COLO829 (cell line): Measurements from ENCODE around the gene HTR6.

ENCODE experiments used
- DNase-seq: peaks from one replicate; pipeline ENCODE4 v3.0.0; 2012; ENCODE audit warnings: low spot score

Gene HTR6

GRCh38 chr1:19688041-19688842 lies 23.6 kb downstream of the HTR6 start:
- no peak for DNase-seq

DNA sequence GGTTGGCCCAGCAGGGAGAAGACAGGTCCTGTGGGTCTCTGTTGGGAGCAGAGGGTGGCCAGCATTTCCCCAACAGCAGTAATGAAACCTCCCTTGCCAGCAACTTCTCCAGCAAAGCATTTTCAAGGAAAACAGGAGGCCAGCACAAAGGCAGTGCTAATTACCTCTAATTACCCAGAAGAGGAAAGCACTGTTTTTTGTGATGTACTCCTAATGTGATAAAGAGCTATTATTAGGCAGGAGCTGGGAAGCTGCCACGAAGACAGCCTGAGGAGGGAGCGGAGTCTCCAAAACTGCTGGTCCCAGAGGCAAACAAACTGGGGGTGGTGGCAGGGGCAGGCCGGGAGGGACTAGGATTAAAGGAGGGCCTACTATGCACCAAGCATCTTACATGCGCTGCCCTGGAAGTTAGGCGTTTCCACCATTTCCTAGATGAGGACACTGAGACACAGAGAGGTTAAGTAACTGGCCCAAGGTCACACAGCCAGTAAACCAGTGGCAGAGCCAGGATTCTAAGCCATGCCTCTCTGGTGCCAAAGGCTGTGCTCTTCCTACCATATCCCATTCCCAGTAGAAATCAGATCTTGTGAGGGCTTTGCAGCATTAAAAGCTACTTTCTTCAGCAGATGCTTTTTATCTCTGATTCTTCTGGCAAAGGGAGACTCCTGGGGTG lies 24.5 kb downstream of the HTR6 start:
- no peak for DNase-seq

DNA sequence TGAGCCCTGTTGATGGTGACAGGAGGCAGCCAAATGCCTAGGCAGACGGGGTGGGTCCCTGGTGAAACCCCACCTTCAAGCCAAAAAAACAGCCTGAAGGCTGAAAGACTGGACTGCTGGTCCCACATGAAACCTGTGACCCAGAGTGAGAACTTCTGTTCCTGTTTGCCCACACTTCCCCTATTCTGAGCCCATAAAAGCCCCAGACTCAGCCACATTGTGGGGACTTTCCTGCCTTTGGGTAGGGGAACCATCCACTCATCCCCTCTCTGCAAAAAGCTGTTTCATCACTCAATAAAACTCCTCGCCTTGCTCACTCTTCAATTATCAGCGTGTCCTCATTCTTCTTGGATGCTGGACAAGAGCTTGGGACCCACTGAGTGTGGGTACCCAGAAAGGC lies 25.2 kb downstream of the HTR6 start:
- DNase-seq = no peak

DNA sequence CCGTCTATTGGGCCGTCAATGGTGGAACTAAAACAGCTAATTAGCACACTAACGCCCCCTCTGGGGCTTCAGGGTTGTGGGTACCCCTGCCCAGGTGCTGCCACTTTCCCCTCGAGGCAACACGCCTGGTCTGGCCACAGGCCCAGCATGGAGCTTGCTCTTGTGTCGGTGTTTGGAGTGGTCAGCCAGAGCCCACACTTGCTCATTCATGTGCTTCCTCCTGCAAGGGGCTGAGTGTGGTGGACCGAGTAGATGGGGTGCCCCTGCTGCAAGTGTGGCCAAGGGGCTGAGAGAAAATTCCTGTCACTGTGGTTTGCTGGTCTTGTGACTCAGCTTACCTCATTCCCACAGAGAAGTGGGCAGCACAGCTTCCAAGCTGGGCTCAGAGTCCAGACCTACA lies 25.7 kb downstream of the HTR6 start:
- DNase-seq = no peak

- no peak for DNase-seq
Observed at GRCh38 chr1:19694298-19694697, 29.6 kb downstream of the HTR6 start.

- DNase-seq = no peak
Observed at GRCh38 chr1:19695772-19696171, 31.1 kb downstream of the HTR6 start.

DNA sequence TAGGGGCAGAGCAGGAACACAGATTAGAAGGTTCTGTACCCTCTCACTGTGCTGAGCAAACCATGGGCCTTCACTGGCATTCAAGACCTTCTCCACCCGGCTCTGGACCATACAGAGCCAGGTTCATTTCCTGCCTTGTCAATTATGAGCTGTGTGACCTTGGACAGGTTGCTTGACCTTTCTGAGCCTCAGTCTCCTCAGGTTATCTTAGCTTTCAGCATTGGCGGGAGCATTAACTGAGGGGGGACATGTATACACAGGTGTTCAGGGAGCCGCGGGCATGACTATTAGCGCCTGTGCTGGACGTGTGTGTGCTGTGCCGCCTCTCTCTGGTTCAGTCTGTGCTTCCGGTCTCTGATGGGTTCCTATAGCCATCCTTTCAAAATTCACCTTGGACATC lies 32.1 kb downstream of the HTR6 start:
- DNase-seq = no peak

- no peak for DNase-seq
Observed at GRCh38 chr1:19698181-19698580, 33.5 kb downstream of the HTR6 start.

GRCh38 chr1:19700079-19700777 lies 35.6 kb downstream of the HTR6 start:
- no peak for DNase-seq

GRCh38 chr1:19703280-19703679 lies 38.6 kb downstream of the HTR6 start:
- no peak for DNase-seq

- peak; percentile 83 for DNase-seq
Observed at GRCh38 chr1:19704247-19705113, 39.8 kb downstream of the HTR6 start.

DNA sequence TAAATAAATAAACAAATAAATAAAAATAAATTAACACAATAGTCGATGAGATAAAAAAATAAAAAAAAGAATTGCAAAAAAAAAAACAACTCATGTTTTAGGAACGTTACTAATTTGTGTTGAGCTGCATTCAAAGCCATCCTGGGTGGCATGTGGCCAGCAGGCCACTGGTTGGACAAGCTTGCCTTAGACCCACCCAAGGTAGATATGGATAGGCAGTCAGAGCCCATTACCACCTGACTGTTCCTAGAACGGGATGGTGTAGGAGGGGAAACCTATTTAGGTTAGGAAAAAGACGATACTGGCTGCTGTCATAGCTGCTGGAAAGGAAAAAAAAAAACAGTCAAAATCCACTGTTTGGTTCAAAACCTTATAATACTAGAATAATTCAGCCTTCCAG lies 40.8 kb downstream of the HTR6 start:
- no peak for DNase-seq

GRCh38 chr1:19706136-19706535 lies 41.5 kb downstream of the HTR6 start:
- DNase-seq = no peak

DNA sequence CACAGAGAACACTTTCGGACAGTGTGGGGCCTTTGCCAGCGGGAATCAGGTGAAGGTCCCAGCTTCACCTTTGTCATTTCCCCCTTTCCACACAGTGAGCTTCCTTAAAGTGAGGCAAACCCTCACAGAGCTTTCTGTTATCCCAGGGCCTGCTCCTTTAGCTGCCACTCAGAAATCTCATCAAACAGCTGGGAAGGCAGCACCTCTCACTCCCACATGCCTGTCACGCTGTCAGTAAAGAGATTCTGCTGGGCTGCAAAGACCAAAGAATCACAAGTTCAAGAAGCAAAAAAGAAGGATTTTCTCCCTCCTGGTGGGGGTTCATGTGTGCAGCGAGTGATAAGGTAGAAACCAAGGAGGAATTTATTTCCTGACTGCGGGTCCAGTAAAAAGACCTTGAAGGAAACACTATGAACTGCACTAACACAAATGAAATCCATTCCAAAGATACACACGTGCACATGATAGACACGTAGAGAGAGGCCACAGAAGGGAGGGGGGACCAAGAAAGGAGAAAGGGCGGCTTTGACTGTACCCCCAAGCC lies 44.0 kb downstream of the HTR6 start:
- DNase-seq = no peak

- DNase-seq = no peak
Observed at GRCh38 chr1:19709260-19709793, 44.7 kb downstream of the HTR6 start.

DNA sequence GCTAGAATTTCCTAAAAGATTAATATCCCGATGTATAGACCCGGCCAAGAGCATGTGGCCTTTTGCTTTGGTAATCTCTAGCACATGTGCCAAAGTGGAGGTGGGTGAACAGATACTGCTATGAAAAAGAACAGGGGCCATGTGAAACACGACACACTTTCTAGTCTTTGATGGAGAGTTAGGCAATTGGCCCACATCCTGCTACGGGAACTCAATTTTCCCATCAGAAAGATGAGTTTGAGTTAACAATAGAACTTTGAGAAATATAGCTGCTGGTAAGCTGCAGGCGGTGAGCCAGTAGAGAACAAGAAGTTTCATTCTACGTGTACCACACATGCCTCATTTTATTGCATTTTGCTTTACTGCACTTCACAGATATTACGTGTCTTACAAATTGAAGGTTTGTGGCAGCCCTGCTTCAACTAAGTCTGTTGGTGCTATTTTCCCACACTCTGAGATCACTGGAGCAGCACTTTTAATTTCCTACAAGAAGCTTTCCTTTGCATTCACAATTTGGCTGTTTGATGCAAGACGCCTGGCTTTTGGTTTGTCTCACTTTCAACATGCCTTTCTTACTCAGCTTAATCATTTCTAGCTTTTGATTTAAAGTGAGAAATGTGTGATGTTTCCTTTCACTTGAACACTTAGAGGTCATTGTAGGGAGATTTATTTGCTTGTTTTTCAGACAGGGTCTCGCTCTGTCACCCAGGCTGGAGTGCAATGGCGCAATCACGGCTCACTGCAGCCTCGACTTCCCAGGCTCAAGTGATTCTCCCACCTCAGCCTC lies 46.3 kb downstream of the HTR6 start:
- DNase-seq = peak; percentile 37

- no peak for DNase-seq
Observed at GRCh38 chr1:19712928-19713327, 48.3 kb downstream of the HTR6 start.

- DNase-seq = peak; percentile 87
Observed at GRCh38 chr1:19715334-19716203, 50.9 kb downstream of the HTR6 start.

- no peak for DNase-seq
Observed at GRCh38 chr1:19717467-19717866, 52.8 kb downstream of the HTR6 start.

GRCh38 chr1:19720174-19720573 lies 55.5 kb downstream of the HTR6 start:
- no peak for DNase-seq
